Measurements from ENCODE around the gene FAM184A. TPM values are rescaled to one million over a fixed set of nuclear protein-coding genes. Genes with fewer than 3 reads are reported as not detected.

The FAM184A gene
- total RNA-seq, 1 experiment from 2014 or later, result 1.3 TPM

GRCh38 chr6:118917546-118918328 lies 160.7 kb downstream of the FAM184A start:
- no peak overlapping the region for H3K27ac Mint-ChIP-seq (ENCODE audit: low read depth, unreplicated experiment)
- peaks cover 71% of the 10 kb centered on the region for H3K36me3 Mint-ChIP-seq (ENCODE audit: insufficient read depth, unreplicated experiment)
- ChIA-PET POLR2A (interaction anchor here (0.7 kb wide), 1 partner anchor 14 kb away, joined by 3 read pairs; no protein-coding TSS in a partner anchor), CTCF (no interaction called here)
- no peaks in the 10 kb centered on the region for H3K4me1 Mint-ChIP-seq (ENCODE audit: insufficient read depth, unreplicated experiment)
- H3K4me3 Mint-ChIP-seq (ENCODE audit: unreplicated experiment), result no peak overlapping the region
- no peaks in the 10 kb centered on the region for H3K9me3 Mint-ChIP-seq (ENCODE audit: unreplicated experiment)
- intact Hi-C loops (cut with micrococcal nuclease), result no loop called here
- no peak for DNase-seq (ENCODE audit: unreplicated experiment)
- H3K27me3 Mint-ChIP-seq (ENCODE audit: insufficient read depth, unreplicated experiment), result no peaks in the 10 kb centered on the region
- no peak for TF ChIP-seq CTCF (IDR thresholded peaks at IDR 0.05; ENCODE audit: unreplicated experiment)
- no TSS peak for BruUV-seq (replicated peaks)

GRCh38 chr6:118914598-118914997 lies 163.9 kb downstream of the FAM184A start:
- TF ChIP-seq CTCF (IDR thresholded peaks at IDR 0.05; ENCODE audit: unreplicated experiment), result no peak
- no peak overlapping the region for H3K4me3 Mint-ChIP-seq (ENCODE audit: unreplicated experiment)
- peaks cover 75% of the 10 kb centered on the region for H3K36me3 Mint-ChIP-seq (ENCODE audit: insufficient read depth, unreplicated experiment)
- ChIA-PET CTCF (no interaction called here), POLR2A (no interaction called here)
- no peak for DNase-seq (ENCODE audit: unreplicated experiment)
- intact Hi-C loops (cut with micrococcal nuclease), result no loop called here
- H3K9me3 Mint-ChIP-seq (ENCODE audit: unreplicated experiment), result no peaks in the 10 kb centered on the region
- H3K27ac Mint-ChIP-seq (ENCODE audit: low read depth, unreplicated experiment), result no peak overlapping the region
- H3K4me1 Mint-ChIP-seq (ENCODE audit: insufficient read depth, unreplicated experiment), result no peaks in the 10 kb centered on the region
- no peaks in the 10 kb centered on the region for H3K27me3 Mint-ChIP-seq (ENCODE audit: insufficient read depth, unreplicated experiment)
- BruUV-seq (replicated peaks), result no TSS peak

GRCh38 chr6:118913161-118913560 lies 165.3 kb downstream of the FAM184A start:
- no peak overlapping the region for H3K27ac Mint-ChIP-seq (ENCODE audit: low read depth, unreplicated experiment)
- TF ChIP-seq CTCF (IDR thresholded peaks at IDR 0.05; ENCODE audit: unreplicated experiment), result no peak
- H3K4me3 Mint-ChIP-seq (ENCODE audit: unreplicated experiment), result no peak overlapping the region
- H3K27me3 Mint-ChIP-seq (ENCODE audit: insufficient read depth, unreplicated experiment), result no peaks in the 10 kb centered on the region
- no peaks in the 10 kb centered on the region for H3K9me3 Mint-ChIP-seq (ENCODE audit: unreplicated experiment)
- H3K36me3 Mint-ChIP-seq (ENCODE audit: insufficient read depth, unreplicated experiment), result peaks cover 82% of the 10 kb centered on the region
- BruUV-seq (replicated peaks), result no TSS peak
- no peaks in the 10 kb centered on the region for H3K4me1 Mint-ChIP-seq (ENCODE audit: insufficient read depth, unreplicated experiment)
- CTCF ChIA-PET, result interaction anchor here (0.9 to 1.0 kb wide), 2 partner anchors 8 to 20 kb away, joined by 3 to 4 read pairs; no protein-coding TSS in a partner anchor
- intact Hi-C loops (cut with micrococcal nuclease), result no loop called here
- no peak for DNase-seq (ENCODE audit: unreplicated experiment)
- POLR2A ChIA-PET, result interaction anchor here (0.9 kb wide), 1 partner anchor 19 kb away, joined by 3 read pairs; the partner anchor contains the start of gene ASF1A

- Mint-ChIP-seq H3K4me1 (ENCODE audit: insufficient read depth, unreplicated experiment) (no peaks in the 10 kb centered on the region), H3K9me3 (ENCODE audit: unreplicated experiment) (no peaks in the 10 kb centered on the region), H3K27ac (ENCODE audit: low read depth, unreplicated experiment) (no peak overlapping the region), H3K4me3 (ENCODE audit: unreplicated experiment) (no peak overlapping the region), H3K27me3 (ENCODE audit: insufficient read depth, unreplicated experiment) (no peaks in the 10 kb centered on the region), H3K36me3 (ENCODE audit: insufficient read depth, unreplicated experiment) (peaks cover 83% of the 10 kb centered on the region)
- ChIA-PET CTCF (interaction anchor here (0.8 to 1.0 kb wide), 3 partner anchors 8 to 21 kb away, joined by 3 to 4 read pairs (median 4); no protein-coding TSS in a partner anchor), POLR2A (interaction anchor here (0.9 kb wide), 1 partner anchor 11 kb away, joined by 3 read pairs; no protein-coding TSS in a partner anchor)
- DNase-seq (ENCODE audit: unreplicated experiment), result no peak
- TF ChIP-seq CTCF (IDR thresholded peaks at IDR 0.05; ENCODE audit: unreplicated experiment), result no peak
- BruUV-seq (replicated peaks), result no TSS peak
- intact Hi-C loops (cut with micrococcal nuclease), result no loop called here
Measured at GRCh38 chr6:118912646-118913045, 165.8 kb downstream of the FAM184A start.

Small RNAs within 50 kb of the gene (microRNA-seq; reads per million reads assigned to microRNA genes)
- not detected for gene MIR548B

Other genes starting within 250 kb of the FAM184A start
- 30.4 and 36.4 TPM in 2 replicates for gene ASF1A, start 184.5 kb downstream of the FAM184A start, total RNA-seq (2022)
- 13.0 and 14.7 TPM in 2 replicates for gene MCM9, start 143.5 kb downstream of the FAM184A start, total RNA-seq (2022)

Measured in MCF 10A (cell line).